Esophagus squamous epithelium (tissue), 4 donors: Measurements from ENCODE around the gene RAD9A.

Experiments
- CTCF ChIP-seq, 6 experiments: fragments of 450-650 bp in 4 of 6; fragments of 200-600 bp in 2 of 6; sonication (generic) in 2 of 6; IDR thresholded peaks; one replicate each; pipeline ENCODE4 v1.5.1; 2016 to 2019; ENCODE audit warnings: antibody characterized with exemption in 6 of 6, mild to moderate bottlenecking in 4 of 6, moderate library complexity in 4 of 6
- POLR2A ChIP-seq, 4 donors: fragments of 450-650 bp; IDR thresholded peaks; one replicate each; pipeline ENCODE4 v1.6.1; 2017; ENCODE audit warnings: antibody characterized with exemption in 4 of 4, mild to moderate bottlenecking in 4 of 4, moderate library complexity in 3 of 4

DNA sequence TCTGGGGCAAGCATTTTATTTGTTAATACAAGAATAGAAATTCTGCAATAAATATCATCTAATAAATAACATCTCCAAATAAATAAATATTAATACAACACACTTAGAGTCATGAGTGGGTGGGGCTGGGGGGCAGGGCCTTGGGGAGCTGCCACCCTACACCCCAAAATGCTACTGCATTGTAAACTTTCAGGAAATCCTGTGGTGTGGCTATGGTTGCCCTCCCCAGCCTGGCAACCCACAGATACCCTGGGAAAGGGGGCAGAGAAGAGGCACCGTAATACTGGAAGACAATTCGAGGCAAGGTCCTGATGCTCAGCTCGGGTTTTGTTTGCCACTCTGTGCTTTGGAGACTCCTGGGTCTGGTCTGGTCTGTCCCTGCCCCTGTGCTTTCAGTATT, 27.6 kb upstream of the RAD9A start:
- TF ChIP-seq CTCF (IDR thresholded peaks at IDR 0.05) (no peak), POLR2A (IDR thresholded peaks at IDR 0.05) (no peak)
